Smooth muscle cell (in vitro differentiated cells): ENCODE data around the gene ZBTB20. TPM values are rescaled to one million over a fixed set of nuclear protein-coding genes. Genes with fewer than 3 reads are reported as not detected.

Source experiments
- DNase-seq: peaks from one replicate; lab custom pipeline; 2025; ENCODE audit not compliant: unreplicated experiment; lab: John Stamatoyannopoulos, UW
- H2AFZ ChIP-seq: fragments of 200-600 bp; sonication (generic); 2 replicates; pipeline ENCODE4 v1.6.0; 2016; ENCODE audit warnings: antibody characterized with exemption, low read depth, mild to moderate bottlenecking
- H3F3A ChIP-seq: fragments of 200-600 bp; sonication (generic); 2 replicates; pipeline ENCODE4 v1.6.0; 2017; ENCODE audit warnings: antibody characterized with exemption, low read depth
- H3K27ac ChIP-seq: fragments of 200-600 bp; sonication (generic); 2 replicates; pipeline ENCODE4 v1.5.1; 2016; ENCODE audit warnings: low read depth, mild to moderate bottlenecking
- H3K27me3 ChIP-seq: fragments of 200-600 bp; sonication (generic); 2 replicates; pipeline ENCODE4 v1.6.1; 2016; ENCODE audit warnings: low read depth, mild to moderate bottlenecking
- H3K36me3 ChIP-seq: fragments of 200-600 bp; sonication (generic); 2 replicates; pipeline ENCODE4 v1.5.1; 2016; ENCODE audit warnings: low read depth
- H3K4me1 ChIP-seq: fragments of 200-600 bp; sonication (generic); 2 replicates; pipeline ENCODE4 v1.5.1; 2016; ENCODE audit warnings: low read depth
- H3K4me2 ChIP-seq: fragments of 200-600 bp; sonication (generic); 2 replicates; pipeline ENCODE4 v1.6.0; 2016; ENCODE audit warnings: mild to moderate bottlenecking
- H3K4me3 ChIP-seq: fragments of 200-600 bp; sonication (generic); 2 replicates; pipeline ENCODE4 v1.5.1; 2016; ENCODE audit warnings: mild to moderate bottlenecking
- H3K79me2 ChIP-seq: fragments of 200-600 bp; sonication (generic); 2 replicates; pipeline ENCODE4 v1.6.0; 2016; ENCODE audit warnings: low read depth, mild to moderate bottlenecking
- H3K9ac ChIP-seq: fragments of 200-600 bp; sonication (generic); 2 replicates; pipeline ENCODE4 v1.6.0; 2016; ENCODE audit warnings: low read depth
- H3K9me3 ChIP-seq: fragments of 200-600 bp; sonication (generic); replicated peaks from 2 replicates; pipeline ENCODE4 v1.5.1; 2016; ENCODE audit warnings: low read depth
- H4K20me1 ChIP-seq: fragments of 200-600 bp; sonication (generic); 2 replicates; pipeline ENCODE4 v1.6.0; 2016; ENCODE audit warnings: low read depth
- CTCF ChIP-seq: fragments of 200-600 bp; sonication (generic); IDR thresholded peaks from 2 replicates; pipeline ENCODE4 v1.5.1; 2017; ENCODE audit warnings: borderline replicate concordance, mild to moderate bottlenecking, antibody characterized with exemption; ENCODE audit not compliant: insufficient read depth, poor library complexity, severe bottlenecking
- WGBS: methylation state at CpG from one replicate; pipeline ENCODE4 v1.1.7; 2016; ENCODE audit warnings: low lambda C conversion rate; 5-methylcytosine and 5-hydroxymethylcytosine counted together
- polyA plus RNA-seq: library from polyadenylated mRNA; unstranded; fragments of >200 nt; fragmentation: Nextera tagmentation; extraction: Ambion mirVana; gene quantifications from 2 replicates; pipeline ENCODE4 v1.2.1, GENCODE V29; 2016
- total RNA-seq: library from RNA; depleted of rRNA; stranded (reverse); fragments of >200 nt; gene quantifications from 2 replicates; pipeline ENCODE4 v1.2.3, GENCODE V29; 2014

Gene ZBTB20
- total and polyA plus RNA-seq, 2 experiments from 2014 or later: 4.9 to 6.8 TPM

GRCh38 chr3:114464548-114464947 is 682.5 kb downstream of the ZBTB20 start:
- Histone ChIP-seq H3K79me2 (no peaks in the 10 kb centered on the region), H3K9ac (no peak overlapping the region), H4K20me1 (peaks cover 4% of the 10 kb centered on the region), H3K27me3 (no peaks in the 10 kb centered on the region), H3K4me1 (no peaks in the 10 kb centered on the region), H2AFZ (no peak overlapping the region), H3F3A (no peaks in the 10 kb centered on the region), H3K27ac (no peak overlapping the region), H3K4me3 (no peak overlapping the region), H3K4me2 (no peak overlapping the region), H3K36me3 (no peaks in the 10 kb centered on the region), H3K9me3 (no peaks in the 10 kb centered on the region)
- no peak for TF ChIP-seq CTCF
- no peak for DNase-seq

- H3K36me3 ChIP-seq: no peaks in the 10 kb centered on the region
- H3F3A ChIP-seq: no peaks in the 10 kb centered on the region
- H3K4me2 ChIP-seq: no peak overlapping the region
- H3K79me2 ChIP-seq: no peaks in the 10 kb centered on the region
- H4K20me1 ChIP-seq: no peaks in the 10 kb centered on the region
- DNase-seq: no peak
- no peaks in the 10 kb centered on the region for H3K4me1 ChIP-seq
- no peak overlapping the region for H2AFZ ChIP-seq
- no peak overlapping the region for H3K4me3 ChIP-seq
- H3K9me3 ChIP-seq: no peaks in the 10 kb centered on the region
- 95% methylated on average over 3 of the region's 3 CpGs for WGBS
- H3K27ac ChIP-seq: no peak overlapping the region
- no peak for TF ChIP-seq CTCF
- no peak overlapping the region for H3K9ac ChIP-seq
- H3K27me3 ChIP-seq: no peaks in the 10 kb centered on the region
Measured at GRCh38 chr3:114462750-114463149, 684.3 kb downstream of the ZBTB20 start.

GRCh38 chr3:114460459-114460858 is 686.6 kb downstream of the ZBTB20 start:
- peaks cover 5% of the 10 kb centered on the region for H4K20me1 ChIP-seq
- no peaks in the 10 kb centered on the region for H3F3A ChIP-seq
- no peak overlapping the region for H2AFZ ChIP-seq
- 95% methylated on average over 1 of the region's 1 CpG for WGBS
- H3K27ac ChIP-seq: no peak overlapping the region
- no peaks in the 10 kb centered on the region for H3K36me3 ChIP-seq
- no peak for TF ChIP-seq CTCF
- H3K4me3 ChIP-seq: no peak overlapping the region
- no peak overlapping the region for H3K9ac ChIP-seq
- no peak overlapping the region for H3K4me2 ChIP-seq
- H3K4me1 ChIP-seq: no peaks in the 10 kb centered on the region
- DNase-seq: no peak
- H3K79me2 ChIP-seq: no peaks in the 10 kb centered on the region
- peaks cover 2% of the 10 kb centered on the region for H3K27me3 ChIP-seq
- no peaks in the 10 kb centered on the region for H3K9me3 ChIP-seq

GRCh38 chr3:114456742-114457141 is 690.3 kb downstream of the ZBTB20 start:
- Histone ChIP-seq H3K4me3 (no peak overlapping the region), H3F3A (no peaks in the 10 kb centered on the region), H3K79me2 (no peaks in the 10 kb centered on the region), H3K27ac (no peak overlapping the region), H4K20me1 (peaks cover 35% of the 10 kb centered on the region), H3K27me3 (peaks cover 38% of the 10 kb centered on the region), H3K9ac (no peak overlapping the region), H3K9me3 (no peaks in the 10 kb centered on the region), H3K4me2 (no peak overlapping the region), H3K36me3 (no peaks in the 10 kb centered on the region), H3K4me1 (peaks cover 9% of the 10 kb centered on the region), H2AFZ (no peak overlapping the region)
- no peak for DNase-seq
- WGBS: 91% methylated on average over 4 of the region's 4 CpGs
- no peak for TF ChIP-seq CTCF
